KMS-11 (cell line): ENCODE measurements around the gene RARB.

Experiments used
- H2AFZ ChIP-seq: fragments of 200-600 bp; sonication (generic); 2 replicates; pipeline ENCODE4 v1.6.1; 2016; ENCODE audit warnings: antibody characterized with exemption, mixed run types, low read depth
- H3K27ac ChIP-seq: fragments of 200-600 bp; sonication (generic); 2 replicates; pipeline ENCODE4 v1.6.1; 2016; ENCODE audit warnings: mild to moderate bottlenecking, mixed run types
- H3K27me3 ChIP-seq: fragments of 200-600 bp; sonication (generic); 2 replicates; pipeline ENCODE4 v1.6.1; 2017; ENCODE audit warnings: mild to moderate bottlenecking, low read depth, mixed run types, moderate library complexity; ENCODE audit not compliant: insufficient read depth
- H3K36me3 ChIP-seq: fragments of 200-600 bp; sonication (generic); 2 replicates; pipeline ENCODE4 v1.6.1; 2017; ENCODE audit warnings: mild to moderate bottlenecking, mixed run types; ENCODE audit not compliant: insufficient read depth
- H3K4me1 ChIP-seq: fragments of 200-600 bp; sonication (generic); 2 replicates; pipeline ENCODE4 v1.6.1; 2016; ENCODE audit warnings: mild to moderate bottlenecking, low read depth, mixed run types; ENCODE audit not compliant: poor library complexity, severe bottlenecking
- H3K4me2 ChIP-seq: fragments of 200-600 bp; sonication (generic); 2 replicates; pipeline ENCODE4 v1.7.0; 2016; ENCODE audit warnings: mild to moderate bottlenecking, mixed run types
- H3K4me3 ChIP-seq: fragments of 200-600 bp; sonication (generic); IDR thresholded peaks from 2 replicates; pipeline ENCODE4 v1.6.1; 2017; ENCODE audit warnings: low read depth, low read length, mixed read lengths; ENCODE audit not compliant: insufficient read depth
- H3K79me2 ChIP-seq: fragments of 200-600 bp; sonication (generic); 2 replicates; pipeline ENCODE4 v1.6.1; 2016; ENCODE audit warnings: low read depth, mixed run types; ENCODE audit not compliant: insufficient read depth
- H3K9ac ChIP-seq: fragments of 200-600 bp; sonication (generic); 2 replicates; pipeline ENCODE4 v1.6.1; 2016; ENCODE audit warnings: mild to moderate bottlenecking, mixed run types
- H4K20me1 ChIP-seq: fragments of 200-600 bp; sonication (generic); 2 replicates; pipeline ENCODE4 v1.6.1; 2016; ENCODE audit warnings: mild to moderate bottlenecking, mixed run types; ENCODE audit not compliant: insufficient read depth
- CTCF ChIP-seq: fragments of 200-600 bp; sonication (generic); conservative IDR thresholded peaks from 2 replicates; pipeline ENCODE4 v1.6.1; 2017; ENCODE audit warnings: low read depth, mild to moderate bottlenecking, antibody characterized with exemption, low read length, moderate library complexity, mixed read lengths

Gene RARB

GRCh38 chr3:25587526-25587925 is 159.5 kb downstream of the RARB start:
- Histone ChIP-seq H3K4me1 (no peaks in the 10 kb centered on the region), H3K27ac (no peak overlapping the region)

GRCh38 chr3:25587975-25588374 is 159.9 kb downstream of the RARB start:
- no peaks in the 10 kb centered on the region for H4K20me1 ChIP-seq
- H3K4me1 ChIP-seq, result no peaks in the 10 kb centered on the region
- no peak overlapping the region for H3K27ac ChIP-seq

More at GRCh38 chr3:25587526-25587925, 159.5 kb downstream of the RARB start:
- no peaks in the 10 kb centered on the region for H3K79me2 ChIP-seq
- H3K4me2 ChIP-seq, result no peak overlapping the region
- H3K36me3 ChIP-seq, result no peaks in the 10 kb centered on the region
- H3K9ac ChIP-seq, result no peak overlapping the region
- TF ChIP-seq CTCF, result no peak
- no peaks in the 10 kb centered on the region for H4K20me1 ChIP-seq
- H3K4me3 ChIP-seq, result no peak overlapping the region
- no peak overlapping the region for H2AFZ ChIP-seq
- no peaks in the 10 kb centered on the region for H3K27me3 ChIP-seq

GRCh38 chr3:25588441-25589103 is 160.5 kb downstream of the RARB start:
- Histone ChIP-seq H3K9ac (no peak overlapping the region), H3K27me3 (no peaks in the 10 kb centered on the region), H3K4me1 (no peaks in the 10 kb centered on the region), H4K20me1 (no peaks in the 10 kb centered on the region), H3K79me2 (no peaks in the 10 kb centered on the region), H3K36me3 (no peaks in the 10 kb centered on the region), H3K27ac (no peak overlapping the region), H2AFZ (no peak overlapping the region), H3K4me3 (no peak overlapping the region), H3K4me2 (no peak overlapping the region)
- no peak for TF ChIP-seq CTCF

More at GRCh38 chr3:25587975-25588374, 159.9 kb downstream of the RARB start:
- TF ChIP-seq CTCF, result no peak
- Histone ChIP-seq H3K4me2 (no peak overlapping the region), H3K79me2 (no peaks in the 10 kb centered on the region), H3K36me3 (no peaks in the 10 kb centered on the region), H3K27me3 (no peaks in the 10 kb centered on the region), H3K4me3 (no peak overlapping the region), H3K9ac (no peak overlapping the region), H2AFZ (no peak overlapping the region)

- Histone ChIP-seq H3K4me3 (no peak overlapping the region), H3K4me2 (no peak overlapping the region), H3K79me2 (no peaks in the 10 kb centered on the region), H2AFZ (no peak overlapping the region), H3K4me1 (no peaks in the 10 kb centered on the region), H3K36me3 (no peaks in the 10 kb centered on the region), H3K27ac (no peak overlapping the region), H4K20me1 (no peaks in the 10 kb centered on the region), H3K9ac (no peak overlapping the region), H3K27me3 (no peaks in the 10 kb centered on the region)
- no peak for TF ChIP-seq CTCF
Observed at GRCh38 chr3:25589104-25589782, 161.2 kb downstream of the RARB start.
